Muscle of leg (tissue), 11 donors: ENCODE data around the gene RPS6KA3. TPM values are rescaled to one million over a fixed set of nuclear protein-coding genes. Genes with fewer than 3 reads are reported as not detected.

Experiments used
- DNase-seq: peaks from one replicate; pipeline ENCODE4 v3.0.0; 2013
- H3K27ac ChIP-seq: one replicate; pipeline ENCODE4 v1.5.1; 2013; ENCODE audit warnings: mild to moderate bottlenecking, low read length, control low read depth
- H3K27me3 ChIP-seq: one replicate; pipeline ENCODE4 v1.6.1; 2013; ENCODE audit warnings: low read length; ENCODE audit not compliant: control insufficient read depth, insufficient read depth
- H3K36me3 ChIP-seq: one replicate; pipeline ENCODE4 v1.6.1; 2013; ENCODE audit warnings: low read length; ENCODE audit not compliant: control insufficient read depth, insufficient read depth
- H3K4me1 ChIP-seq: one replicate; pipeline ENCODE4 v1.6.1; 2013; ENCODE audit warnings: low read length; ENCODE audit not compliant: control insufficient read depth, insufficient read depth
- H3K4me3 ChIP-seq: one replicate; pipeline ENCODE4 v1.5.1; 2013; ENCODE audit warnings: low read length, control low read depth
- H3K9me3 ChIP-seq: replicated peaks from 2 replicates; pipeline ENCODE4 v1.6.1; 2013; ENCODE audit warnings: low read depth, low read length; ENCODE audit not compliant: control insufficient read depth
- WGBS: methylation state at CpG from one replicate; pipeline ENCODE4 v1.1.5; 2013; ENCODE audit warnings: missing lambda C conversion rate; ENCODE audit not compliant: insufficient coverage; 5-methylcytosine and 5-hydroxymethylcytosine counted together
- polyA plus RNA-seq, 8 donors: library from polyadenylated mRNA; unstranded; fragments of 120-200 nt; gene quantifications; one replicate each; pipeline versions ENCODE4 v1.2.1 to v1.2.3, GENCODE V29; 2013; ENCODE audit warnings: inconsistent platforms in 1 of 8, low replicate concordance in 1 of 8; ENCODE audit not compliant: insufficient read length in 8 of 8, insufficient read depth in 1 of 8
- total RNA-seq: library from RNA; stranded (reverse); fragments of 120-200 nt; gene quantifications from one replicate; pipeline ENCODE4 v1.2.4, GENCODE V29; 2013

Gene RPS6KA3
- total and polyA plus RNA-seq, 9 donors: 22.9 to 39.0 (median 34.2) TPM

DNA sequence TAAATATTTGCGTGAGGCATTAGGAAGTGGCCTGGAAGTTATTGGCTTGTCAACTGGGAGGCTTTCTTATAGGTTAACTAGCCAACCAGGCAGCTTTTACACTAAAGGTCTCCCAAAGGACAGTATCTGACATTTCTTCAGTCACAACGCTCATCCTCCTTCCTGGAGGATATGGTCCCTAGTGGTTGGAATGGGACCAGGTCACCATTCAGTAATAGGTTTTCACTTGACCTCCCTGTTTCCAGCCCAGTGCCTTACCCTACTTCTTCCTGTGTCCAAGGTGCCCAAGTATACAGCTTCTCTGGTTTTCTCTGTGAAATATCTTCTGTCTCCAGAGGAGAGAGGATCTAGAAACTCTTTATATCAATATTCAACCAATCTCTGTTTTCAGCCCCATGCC lies 38.5 kb downstream of the RPS6KA3 start:
- no CpG with 5 or more reads among the region's 2 CpGs for WGBS
- no peak for DNase-seq
- no peaks in the 10 kb centered on the region for H3K9me3 ChIP-seq
- H3K27me3 ChIP-seq: peaks cover 8% of the 10 kb centered on the region
- no peak overlapping the region for H3K27ac ChIP-seq
- no peaks in the 10 kb centered on the region for H3K4me1 ChIP-seq
- H3K36me3 ChIP-seq: no peaks in the 10 kb centered on the region
- no peak overlapping the region for H3K4me3 ChIP-seq

DNA sequence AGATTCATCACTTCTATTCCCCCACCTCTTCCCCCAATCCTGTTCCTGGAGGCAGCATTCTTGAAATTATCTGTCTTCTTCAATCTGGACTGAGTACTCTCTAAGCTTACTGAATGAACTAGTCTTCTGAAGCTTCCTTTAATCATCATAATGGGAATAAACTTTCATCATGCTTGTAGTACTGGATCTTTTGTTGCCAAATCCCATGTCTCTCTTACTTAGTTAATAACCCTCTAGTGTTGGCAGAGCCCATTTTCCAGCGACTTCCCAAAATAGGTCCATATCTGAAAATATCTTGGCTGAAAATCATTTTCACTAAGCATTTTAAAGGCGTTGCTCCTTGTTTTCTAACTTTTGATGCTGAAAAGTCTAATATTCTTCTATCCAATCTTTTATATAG lies 39.6 kb downstream of the RPS6KA3 start:
- H3K36me3 ChIP-seq: no peaks in the 10 kb centered on the region
- no peak overlapping the region for H3K4me3 ChIP-seq
- H3K27ac ChIP-seq: no peak overlapping the region

GRCh38 chrX:20225488-20225833 lies 41.2 kb downstream of the RPS6KA3 start:
- H3K27me3 ChIP-seq: peaks cover 4% of the 10 kb centered on the region
- H3K4me3 ChIP-seq: no peak overlapping the region
- H3K36me3 ChIP-seq: no peaks in the 10 kb centered on the region
- H3K9me3 ChIP-seq: no peaks in the 10 kb centered on the region
- no peaks in the 10 kb centered on the region for H3K4me1 ChIP-seq
- WGBS: no CpG with 5 or more reads among the region's 1 CpG
- DNase-seq: no peak
- H3K27ac ChIP-seq: no peak overlapping the region

More for the DNA sequence above, 39.6 kb downstream of the RPS6KA3 start:
- Histone ChIP-seq H3K9me3 (no peaks in the 10 kb centered on the region), H3K27me3 (peaks cover 7% of the 10 kb centered on the region), H3K4me1 (no peaks in the 10 kb centered on the region)
- no peak for DNase-seq
- WGBS: 67% methylated on average over 1 of the region's 2 CpGs

- no CpG with 5 or more reads among the region's 2 CpGs for WGBS
- no peak overlapping the region for H3K27ac ChIP-seq
- H3K27me3 ChIP-seq: peaks cover 4% of the 10 kb centered on the region
- H3K4me1 ChIP-seq: no peaks in the 10 kb centered on the region
- no peak overlapping the region for H3K4me3 ChIP-seq
- H3K9me3 ChIP-seq: no peaks in the 10 kb centered on the region
- DNase-seq: peak; percentile 23
- no peaks in the 10 kb centered on the region for H3K36me3 ChIP-seq
Measured at GRCh38 chrX:20224814-20225487, 41.8 kb downstream of the RPS6KA3 start.

DNA sequence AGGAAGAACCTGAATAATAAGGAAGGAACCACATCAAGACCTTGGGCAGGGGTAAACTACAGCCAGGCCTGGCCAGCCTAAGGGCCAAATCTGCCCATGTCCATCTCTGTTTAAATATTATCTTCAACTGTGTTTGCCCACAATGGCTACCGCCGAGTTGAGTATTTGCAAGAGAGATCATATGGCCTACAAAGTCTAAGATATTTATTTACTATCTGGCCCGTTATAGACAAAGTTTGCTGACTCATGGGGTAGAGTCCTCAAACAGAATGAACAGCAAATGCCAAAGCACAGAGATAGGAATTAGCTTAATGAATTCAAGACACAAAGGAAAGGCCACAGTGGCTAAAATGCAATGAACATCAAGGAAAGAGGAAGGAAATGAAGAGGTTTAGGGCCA lies 44.8 kb downstream of the RPS6KA3 start:
- Histone ChIP-seq H3K9me3 (no peaks in the 10 kb centered on the region), H3K27ac (no peak overlapping the region)

DNA sequence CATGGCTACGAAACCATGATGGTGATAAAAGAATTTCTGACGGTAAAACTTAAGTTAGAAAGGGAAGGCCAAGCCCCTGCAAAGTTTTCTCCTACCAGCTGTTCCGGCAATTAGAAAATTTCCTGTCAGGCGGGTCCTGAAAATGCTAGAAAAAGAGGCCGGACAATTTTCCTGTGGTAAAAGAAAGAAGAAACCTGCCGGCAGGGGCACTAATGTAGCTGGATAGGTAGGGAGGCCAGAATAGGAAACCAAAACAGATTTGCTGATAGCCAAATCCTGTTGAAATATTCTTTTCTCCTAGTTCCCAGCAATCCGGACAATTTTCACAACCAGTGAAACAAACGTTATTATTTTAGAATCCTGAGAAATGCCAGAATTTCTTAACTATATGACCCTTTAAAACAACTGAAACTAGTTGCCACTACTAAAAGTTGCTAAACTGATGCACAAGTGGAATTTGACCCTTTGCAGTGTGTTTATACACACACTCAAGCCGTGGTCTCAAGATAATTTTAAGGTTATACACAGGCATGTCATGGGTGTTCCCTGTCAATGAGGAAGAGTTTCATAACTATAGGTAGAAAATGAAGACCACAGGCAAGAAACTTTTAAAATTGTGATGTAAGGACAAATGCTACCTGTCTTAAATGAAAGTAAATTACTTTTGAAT lies 47.7 kb downstream of the RPS6KA3 start:
- Histone ChIP-seq H3K27me3 (peaks cover 6% of the 10 kb centered on the region), H3K27ac (peak overlapping the region; percentile 55), H3K36me3 (no peaks in the 10 kb centered on the region), H3K4me1 (no peaks in the 10 kb centered on the region), H3K4me3 (no peak overlapping the region), H3K9me3 (no peaks in the 10 kb centered on the region)
- DNase-seq: peak; percentile 67
- 32% methylated on average over 4 of the region's 9 CpGs for WGBS

More for the DNA sequence above, 44.8 kb downstream of the RPS6KA3 start:
- H3K27me3 ChIP-seq: peaks cover 2% of the 10 kb centered on the region
- no peak for DNase-seq
- H3K4me3 ChIP-seq: no peak overlapping the region
- WGBS: no CpG with 5 or more reads among the region's 3 CpGs
- no peaks in the 10 kb centered on the region for H3K4me1 ChIP-seq
- no peaks in the 10 kb centered on the region for H3K36me3 ChIP-seq

DNA sequence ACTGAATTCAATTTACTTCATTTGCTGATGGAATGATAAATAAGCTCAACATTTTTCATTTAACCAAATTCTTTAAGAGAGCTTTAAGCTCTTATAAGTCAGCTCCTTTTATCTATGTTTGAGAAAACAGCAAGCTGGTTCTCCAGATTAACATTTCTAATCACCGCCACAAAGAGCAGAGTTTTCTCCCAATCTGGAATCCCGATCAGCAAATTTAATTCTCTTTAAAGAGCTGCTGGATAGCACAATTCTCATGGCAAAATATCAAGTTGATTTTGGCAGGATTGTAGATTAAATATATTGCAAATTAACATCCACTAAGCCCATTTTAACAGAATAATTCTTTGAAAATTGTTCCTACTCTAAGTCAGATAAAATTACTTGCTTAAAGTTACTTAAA lies 48.8 kb downstream of the RPS6KA3 start:
- Histone ChIP-seq H3K27me3 (peaks cover 6% of the 10 kb centered on the region), H3K4me3 (no peak overlapping the region), H3K4me1 (no peaks in the 10 kb centered on the region), H3K36me3 (no peaks in the 10 kb centered on the region), H3K9me3 (no peaks in the 10 kb centered on the region), H3K27ac (peak overlapping the region; percentile 55)
- no CpG with 5 or more reads among the region's 2 CpGs for WGBS
- DNase-seq: peak; percentile 28

GRCh38 chrX:20217271-20217670 lies 49.4 kb downstream of the RPS6KA3 start:
- Histone ChIP-seq H3K9me3 (no peaks in the 10 kb centered on the region), H3K4me1 (no peaks in the 10 kb centered on the region), H3K4me3 (no peak overlapping the region), H3K27ac (peak overlapping the region; percentile 55), H3K27me3 (peaks cover 8% of the 10 kb centered on the region), H3K36me3 (no peaks in the 10 kb centered on the region)
- no CpG with 5 or more reads among the region's 1 CpG for WGBS
- DNase-seq: peak; percentile 85

- Histone ChIP-seq H3K4me1 (no peaks in the 10 kb centered on the region), H3K36me3 (no peaks in the 10 kb centered on the region), H3K27ac (no peak overlapping the region), H3K4me3 (no peak overlapping the region), H3K27me3 (peaks cover 8% of the 10 kb centered on the region), H3K9me3 (no peaks in the 10 kb centered on the region)
- peak; percentile 10 for DNase-seq
Measured at GRCh38 chrX:20215565-20215964, 51.1 kb downstream of the RPS6KA3 start.

DNA sequence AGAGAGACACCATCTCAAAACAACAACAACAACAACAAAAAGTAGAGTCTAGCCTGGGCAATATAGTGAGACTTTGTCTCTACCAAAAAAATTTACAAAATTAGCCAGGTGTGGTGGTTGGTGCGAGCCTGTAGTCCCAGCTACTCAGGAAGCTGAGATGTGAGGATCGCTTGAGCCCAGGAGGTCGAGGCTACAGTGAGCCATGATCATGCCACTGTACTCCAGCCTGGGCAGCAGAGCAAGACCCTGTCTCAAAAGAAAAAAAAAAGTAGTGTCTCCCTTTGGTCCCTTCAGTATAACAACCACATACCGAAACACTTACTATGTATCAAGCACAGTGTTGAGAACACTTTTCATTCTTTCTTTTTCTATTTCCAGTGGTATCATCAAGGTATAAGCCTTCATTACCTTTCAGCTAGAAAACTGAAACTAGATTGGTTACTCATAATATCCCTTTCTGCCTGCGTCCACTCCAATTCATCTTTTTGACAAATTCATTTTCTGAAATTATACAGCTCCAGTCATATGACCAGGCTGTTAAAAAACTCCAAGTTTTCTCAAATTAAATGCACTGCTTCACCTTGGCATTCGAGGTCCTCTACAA lies 54.1 kb downstream of the RPS6KA3 start:
- Histone ChIP-seq H3K4me3 (no peak overlapping the region), H3K36me3 (peaks cover 6% of the 10 kb centered on the region), H3K4me1 (no peaks in the 10 kb centered on the region), H3K27ac (no peak overlapping the region), H3K27me3 (peaks cover 16% of the 10 kb centered on the region), H3K9me3 (no peaks in the 10 kb centered on the region)
- DNase-seq: no peak
- WGBS: 80% methylated on average over 6 of the region's 6 CpGs
